MCF 10A (cell line): ENCODE data around the gene APCDD1L. TPM values are rescaled to one million over a fixed set of nuclear protein-coding genes. Genes with fewer than 3 reads are reported as not detected.

Experiments used
- BruUV-seq: library from RNA; stranded (reverse); fragments of 400-500 nt; replicated peaks from 2 replicates; lab custom pipeline; 2021; lab: Mats Ljungman, UMichigan
- CTCF ChIA-PET: fragments of 300-600 bp; sonication (Branson Sonifier 250); formaldehyde crosslinking; extraction: SDS; loops from one replicate; lab custom pipeline; 2021; ENCODE audit warnings: antibody characterized with exemption, inconsistent platforms; lab: Yijun Ruan, JAX
- POLR2A ChIA-PET: fragments of 300-600, 350-650 bp; sonication (Branson Sonifier 250); formaldehyde crosslinking; extraction: SDS; loops from one replicate; lab custom pipeline; 2020; ENCODE audit warnings: antibody characterized with exemption, inconsistent platforms; lab: Yijun Ruan, JAX
- DNase-seq: peaks from one replicate; pipeline ENCODE4 v3.0.0-alpha.2; 2018; ENCODE audit not compliant: unreplicated experiment
- H3K27ac Mint-ChIP-seq: one replicate; pipeline ENCODE4 v1.8.0; 2022; ENCODE audit warnings: mild to moderate bottlenecking, low read depth, mixed read lengths; ENCODE audit not compliant: unreplicated experiment
- H3K27me3 Mint-ChIP-seq: one replicate; pipeline ENCODE4 v1.8.0; 2022; ENCODE audit warnings: mixed read lengths; ENCODE audit not compliant: insufficient read depth, unreplicated experiment
- H3K36me3 Mint-ChIP-seq: one replicate; pipeline ENCODE4 v1.8.0; 2022; ENCODE audit warnings: mild to moderate bottlenecking, moderate library complexity, mixed read lengths; ENCODE audit not compliant: insufficient read depth, unreplicated experiment
- H3K4me1 Mint-ChIP-seq: one replicate; pipeline ENCODE4 v1.8.0; 2022; ENCODE audit warnings: mixed read lengths; ENCODE audit not compliant: insufficient read depth, unreplicated experiment
- H3K4me3 Mint-ChIP-seq: one replicate; pipeline ENCODE4 v1.8.0; 2022; ENCODE audit warnings: mild to moderate bottlenecking, moderate library complexity, mixed read lengths; ENCODE audit not compliant: unreplicated experiment
- H3K9me3 Mint-ChIP-seq: one replicate; pipeline ENCODE4 v1.8.0; 2022; ENCODE audit warnings: mixed read lengths; ENCODE audit not compliant: unreplicated experiment
- intact Hi-C: fragments of 100-400 bp; cut with micrococcal nuclease; formaldehyde crosslinking; loops from 2 replicates; pipeline ENCODE4 v1.14.1; 2022
- total RNA-seq: library from RNA; stranded (reverse); gene quantifications from 2 replicates; pipeline ENCODE4 v1.2.3, GENCODE V29; 2022
- TF ChIP-seq, protein P1 (sequence below): fragments of 200-600 bp; IDR thresholded peaks from one replicate; pipeline ENCODE4 v1.8.0; 2022; ENCODE audit warnings: antibody characterized with exemption, mild to moderate bottlenecking; ENCODE audit not compliant: unreplicated experiment

Gene APCDD1L
- total RNA-seq, 1 experiment from 2014 or later, result 0.86 TPM

DNA sequence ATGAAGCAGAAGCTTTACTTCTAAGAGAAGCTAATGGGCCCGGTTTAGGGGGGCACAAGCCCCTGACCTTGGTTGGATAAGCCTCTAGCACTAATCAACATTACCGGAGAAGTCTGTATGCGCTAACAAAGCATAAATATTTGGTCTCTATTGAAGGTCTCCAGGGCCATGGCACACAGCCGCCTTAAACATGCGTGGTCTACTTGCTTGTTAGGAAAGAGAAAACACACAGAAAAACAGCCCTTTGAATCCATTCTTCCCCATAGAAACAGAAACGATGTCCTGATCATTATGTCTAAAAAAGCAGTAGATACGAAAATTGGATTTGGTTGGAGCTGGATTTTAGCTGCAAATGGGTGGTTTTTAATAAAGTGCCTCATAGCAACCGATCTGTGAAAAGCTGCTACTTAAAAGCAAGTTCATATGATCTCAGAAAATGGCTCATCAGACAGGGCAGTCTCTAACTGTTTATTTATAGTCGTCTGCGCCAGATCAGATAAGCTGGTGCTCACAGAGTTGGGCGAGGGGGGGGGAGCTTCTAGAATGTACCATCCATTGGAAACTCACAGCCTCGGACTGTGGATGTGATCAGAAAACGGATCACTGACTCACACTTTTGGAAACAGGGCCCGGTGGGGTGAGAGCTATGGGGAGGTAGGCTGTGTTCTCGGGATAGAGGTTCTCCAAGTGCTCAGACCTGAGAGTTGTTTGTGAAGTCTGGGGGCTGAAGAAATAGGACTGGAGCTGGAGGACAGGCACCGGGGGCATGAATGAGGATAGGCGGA is 35.3 kb upstream of the APCDD1L start:
- peaks cover 6% of the 10 kb centered on the region for H3K36me3 Mint-ChIP-seq
- BruUV-seq, result no TSS peak
- no peaks in the 10 kb centered on the region for H3K27me3 Mint-ChIP-seq
- TF ChIP-seq, protein P1, sequence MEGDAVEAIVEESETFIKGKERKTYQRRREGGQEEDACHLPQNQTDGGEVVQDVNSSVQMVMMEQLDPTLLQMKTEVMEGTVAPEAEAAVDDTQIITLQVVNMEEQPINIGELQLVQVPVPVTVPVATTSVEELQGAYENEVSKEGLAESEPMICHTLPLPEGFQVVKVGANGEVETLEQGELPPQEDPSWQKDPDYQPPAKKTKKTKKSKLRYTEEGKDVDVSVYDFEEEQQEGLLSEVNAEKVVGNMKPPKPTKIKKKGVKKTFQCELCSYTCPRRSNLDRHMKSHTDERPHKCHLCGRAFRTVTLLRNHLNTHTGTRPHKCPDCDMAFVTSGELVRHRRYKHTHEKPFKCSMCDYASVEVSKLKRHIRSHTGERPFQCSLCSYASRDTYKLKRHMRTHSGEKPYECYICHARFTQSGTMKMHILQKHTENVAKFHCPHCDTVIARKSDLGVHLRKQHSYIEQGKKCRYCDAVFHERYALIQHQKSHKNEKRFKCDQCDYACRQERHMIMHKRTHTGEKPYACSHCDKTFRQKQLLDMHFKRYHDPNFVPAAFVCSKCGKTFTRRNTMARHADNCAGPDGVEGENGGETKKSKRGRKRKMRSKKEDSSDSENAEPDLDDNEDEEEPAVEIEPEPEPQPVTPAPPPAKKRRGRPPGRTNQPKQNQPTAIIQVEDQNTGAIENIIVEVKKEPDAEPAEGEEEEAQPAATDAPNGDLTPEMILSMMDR, result no peak
- no peak overlapping the region for H3K4me3 Mint-ChIP-seq
- H3K9me3 Mint-ChIP-seq, result no peaks in the 10 kb centered on the region
- DNase-seq, result no peak
- ChIA-PET CTCF (interaction anchor here (0.6 to 0.7 kb wide), 2 partner anchors 74 to 849 kb away, joined by 3 to 5 read pairs; no protein-coding TSS in a partner anchor), POLR2A (interaction anchor here (0.6 to 0.7 kb wide), 2 partner anchors 12 to 1119 kb away, joined by 3 to 4 read pairs; no protein-coding TSS in a partner anchor)
- H3K27ac Mint-ChIP-seq, result no peak overlapping the region
- H3K4me1 Mint-ChIP-seq, result peaks cover 18% of the 10 kb centered on the region
- intact Hi-C loops, result no loop called here

DNA sequence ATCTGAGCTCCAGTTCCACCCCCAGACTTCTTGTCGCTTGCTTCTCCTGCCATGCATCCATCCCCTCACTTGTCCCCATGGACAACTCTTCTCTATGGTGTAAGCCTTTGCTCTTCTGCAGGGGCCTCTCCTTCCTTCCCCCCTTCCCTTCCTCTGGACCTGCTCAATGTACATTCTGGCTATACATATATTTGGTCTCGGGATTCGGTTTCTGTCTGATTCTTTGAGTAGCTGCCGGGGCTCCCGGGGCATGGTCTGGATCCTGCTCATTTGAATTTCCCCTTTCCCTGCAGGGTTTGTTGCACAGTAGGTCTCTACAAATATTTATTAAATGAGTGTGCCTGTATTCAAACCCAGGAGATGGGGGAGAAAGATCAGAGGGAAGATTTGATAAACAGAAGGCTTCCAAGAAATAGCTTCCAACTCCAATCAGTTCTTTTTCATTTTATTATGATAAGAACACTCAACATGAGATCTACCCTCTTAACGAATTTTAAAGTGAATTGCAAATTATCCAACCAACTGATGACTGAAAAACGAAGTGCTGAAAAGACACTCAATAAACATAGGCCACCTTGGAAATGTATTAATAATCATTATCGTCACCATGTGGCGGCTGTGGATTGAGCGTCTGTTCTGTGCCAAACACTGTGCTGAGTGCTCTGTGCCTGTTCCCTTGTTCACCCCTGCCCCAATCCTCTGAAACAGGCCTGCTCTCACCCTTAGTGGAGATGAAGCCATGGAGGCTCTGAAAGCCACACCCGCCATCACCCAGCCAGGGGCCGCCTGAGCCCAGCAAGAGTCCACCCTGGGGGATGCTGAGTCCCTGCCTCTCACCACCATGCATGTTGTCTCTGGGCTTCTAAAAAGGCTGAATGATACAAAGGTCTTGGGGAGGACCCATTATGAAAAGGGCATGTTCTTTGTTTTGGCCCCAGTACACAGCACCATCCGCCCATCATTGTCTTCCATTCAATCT is 34.3 kb upstream of the APCDD1L start:
- no peak for DNase-seq
- TF ChIP-seq, protein P1, result no peak
- Mint-ChIP-seq H3K27me3 (no peaks in the 10 kb centered on the region), H3K9me3 (no peaks in the 10 kb centered on the region), H3K4me1 (peaks cover 10% of the 10 kb centered on the region), H3K36me3 (peaks cover 6% of the 10 kb centered on the region), H3K27ac (no peak overlapping the region), H3K4me3 (no peak overlapping the region)
- intact Hi-C loops, result no loop called here
- no TSS peak for BruUV-seq
- ChIA-PET POLR2A (no interaction called here), CTCF (interaction anchor here (0.6 to 1.4 kb wide), 2 partner anchors 9 to 156 kb away, joined by 3 to 4 read pairs; no protein-coding TSS in a partner anchor)

DNA sequence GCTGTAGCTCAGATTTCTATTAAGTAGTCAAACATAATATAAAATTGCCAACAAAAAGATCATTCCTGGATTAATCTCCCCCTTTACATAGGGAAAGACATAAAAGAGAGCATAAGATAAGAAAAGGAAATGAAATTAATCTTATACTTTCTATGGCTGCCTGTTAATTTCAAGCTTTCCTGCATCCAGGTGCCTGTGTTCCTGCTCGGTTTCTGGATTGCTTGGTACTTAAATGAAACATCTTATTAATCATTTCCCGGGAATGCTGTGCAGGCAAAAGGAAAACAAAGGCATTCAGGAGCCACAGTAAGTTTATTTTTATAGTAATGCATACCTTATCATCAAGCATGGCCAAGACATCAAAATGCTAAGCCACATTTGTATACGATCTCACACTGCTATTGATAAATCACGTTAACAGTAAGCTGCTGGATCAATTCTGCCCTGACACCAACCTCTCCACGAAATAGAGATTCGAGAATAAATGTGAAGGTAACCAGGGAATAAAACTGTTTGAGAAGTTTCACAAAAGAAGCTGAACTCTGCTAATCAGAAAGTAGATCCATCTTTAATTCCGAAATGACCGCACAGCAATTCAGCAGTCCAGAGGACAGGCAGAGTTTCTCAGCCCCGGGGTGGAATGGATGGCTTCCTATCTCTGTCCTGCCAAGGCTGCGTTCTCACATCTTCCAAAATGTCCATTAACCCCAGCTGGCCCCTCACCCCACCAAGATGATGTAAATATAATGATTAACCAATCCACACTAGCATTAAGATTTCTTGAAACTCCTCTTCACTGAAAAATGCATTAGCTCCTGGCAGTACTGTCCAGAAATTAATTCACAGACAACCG is 32.6 kb upstream of the APCDD1L start:
- no peak for DNase-seq
- H3K36me3 Mint-ChIP-seq, result peaks cover 6% of the 10 kb centered on the region
- TF ChIP-seq, protein P1, result no peak
- intact Hi-C loops, result no loop called here
- H3K27me3 Mint-ChIP-seq, result no peaks in the 10 kb centered on the region
- BruUV-seq, result no TSS peak
- H3K4me1 Mint-ChIP-seq, result peaks cover 6% of the 10 kb centered on the region
- no peaks in the 10 kb centered on the region for H3K9me3 Mint-ChIP-seq
- no peak overlapping the region for H3K27ac Mint-ChIP-seq
- H3K4me3 Mint-ChIP-seq, result no peak overlapping the region
- ChIA-PET POLR2A (interaction anchor here (0.6 to 0.9 kb wide), 3 partner anchors 22 to 160 kb away, joined by 3 to 4 read pairs (median 3); no protein-coding TSS in a partner anchor), CTCF (interaction anchor here (0.5 to 1.4 kb wide), 2 partner anchors 8 to 18 kb away, joined by 4 read pairs; no protein-coding TSS in a partner anchor)
